Thoracic aorta (tissue), 2 donors: ENCODE data around the gene TSC2. TPM values are rescaled to one million over a fixed set of nuclear protein-coding genes. Genes with fewer than 3 reads are reported as not detected.

Experiments used
- ATAC-seq: fragments of 150-250 bp; one replicate; pipeline ENCODE4 v1.8.0; 2017; ENCODE audit warnings: low read depth; ENCODE audit not compliant: insufficient number of reproducible peaks, low FRiP score
- DNase-seq: peaks from one replicate; pipeline ENCODE4 v3.0.0-alpha.2; 2020; ENCODE audit warnings: low spot score
- H3K27ac ChIP-seq, 2 donors: fragments of 200-600 bp; sonication (generic); 1 replicate in 1 of 2; 2 replicates in 1 of 2; pipeline ENCODE4 v1.5.1; 2016; ENCODE audit warnings: mild to moderate bottlenecking in 2 of 2, moderate library complexity in 2 of 2
- H3K27me3 ChIP-seq: fragments of 200-600 bp; sonication (generic); replicated peaks from 2 replicates; pipeline ENCODE4 v1.6.0; 2016; ENCODE audit warnings: mild to moderate bottlenecking; ENCODE audit not compliant: insufficient read depth
- H3K36me3 ChIP-seq: fragments of 200-600 bp; sonication (generic); one replicate; pipeline ENCODE4 v1.5.1; 2016
- H3K4me1 ChIP-seq, 2 donors: fragments of 200-600 bp; sonication (generic); 1 replicate in 1 of 2; 2 replicates in 1 of 2; pipeline versions ENCODE4 v1.5.1 to v1.6.0; 2016; ENCODE audit warnings: low read depth in 2 of 2, mild to moderate bottlenecking in 1 of 2; ENCODE audit not compliant: control insufficient read depth in 1 of 2
- H3K4me3 ChIP-seq: fragments of 200-600 bp; sonication (generic); 2 replicates; pipeline ENCODE4 v1.5.1; 2016; ENCODE audit warnings: mild to moderate bottlenecking
- H3K9me3 ChIP-seq: fragments of 200-600 bp; sonication (generic); 2 replicates; pipeline ENCODE4 v1.5.1; 2016
- total RNA-seq, 2 donors: library from RNA; depleted of rRNA; stranded (reverse); fragments of >200 nt; gene quantifications; one replicate each; pipeline versions ENCODE4 v1.1.0 to v1.2.3, GENCODE V29; 2016
- TF ChIP-seq, protein P1 (sequence below): fragments of 200-600 bp; sonication (generic); IDR thresholded peaks from one replicate; pipeline ENCODE4 v1.5.1; 2019; ENCODE audit warnings: antibody characterized with exemption

Gene TSC2
- total RNA-seq, 2 donors from 2014 or later, result 112 to 123 TPM

DNA sequence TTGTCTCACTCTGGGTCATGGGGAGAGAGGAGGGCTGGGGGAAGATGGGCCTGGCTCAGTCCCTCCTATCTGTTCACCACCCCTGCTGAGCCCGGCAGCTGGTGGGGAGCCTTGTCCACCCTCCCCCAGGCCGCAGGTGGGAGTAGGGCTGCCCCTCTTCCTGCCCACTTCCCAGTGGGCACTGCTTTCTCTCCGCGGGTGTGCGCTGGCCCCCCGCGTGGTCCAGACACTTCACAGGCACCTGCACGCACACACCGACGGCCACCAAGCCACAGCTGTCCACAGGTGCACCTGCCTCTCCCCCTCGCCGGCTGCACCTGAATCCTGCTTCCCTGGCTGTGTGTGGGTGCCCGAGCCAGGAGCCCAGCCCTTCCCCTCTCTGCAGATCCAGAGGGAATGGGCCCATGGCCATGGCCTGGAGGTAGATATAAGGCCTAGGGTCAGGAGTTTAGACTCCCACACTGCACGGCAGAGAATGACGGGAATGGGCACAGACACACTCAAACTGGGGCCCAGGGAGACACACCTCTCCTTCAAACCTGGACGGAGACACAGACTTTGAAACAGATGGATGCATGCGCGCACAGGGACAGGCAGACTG is 19.1 kb upstream of the TSC2 start:
- TF ChIP-seq, protein P1, sequence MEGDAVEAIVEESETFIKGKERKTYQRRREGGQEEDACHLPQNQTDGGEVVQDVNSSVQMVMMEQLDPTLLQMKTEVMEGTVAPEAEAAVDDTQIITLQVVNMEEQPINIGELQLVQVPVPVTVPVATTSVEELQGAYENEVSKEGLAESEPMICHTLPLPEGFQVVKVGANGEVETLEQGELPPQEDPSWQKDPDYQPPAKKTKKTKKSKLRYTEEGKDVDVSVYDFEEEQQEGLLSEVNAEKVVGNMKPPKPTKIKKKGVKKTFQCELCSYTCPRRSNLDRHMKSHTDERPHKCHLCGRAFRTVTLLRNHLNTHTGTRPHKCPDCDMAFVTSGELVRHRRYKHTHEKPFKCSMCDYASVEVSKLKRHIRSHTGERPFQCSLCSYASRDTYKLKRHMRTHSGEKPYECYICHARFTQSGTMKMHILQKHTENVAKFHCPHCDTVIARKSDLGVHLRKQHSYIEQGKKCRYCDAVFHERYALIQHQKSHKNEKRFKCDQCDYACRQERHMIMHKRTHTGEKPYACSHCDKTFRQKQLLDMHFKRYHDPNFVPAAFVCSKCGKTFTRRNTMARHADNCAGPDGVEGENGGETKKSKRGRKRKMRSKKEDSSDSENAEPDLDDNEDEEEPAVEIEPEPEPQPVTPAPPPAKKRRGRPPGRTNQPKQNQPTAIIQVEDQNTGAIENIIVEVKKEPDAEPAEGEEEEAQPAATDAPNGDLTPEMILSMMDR, result no peak
- H3K4me3 ChIP-seq, result no peak overlapping the region

DNA sequence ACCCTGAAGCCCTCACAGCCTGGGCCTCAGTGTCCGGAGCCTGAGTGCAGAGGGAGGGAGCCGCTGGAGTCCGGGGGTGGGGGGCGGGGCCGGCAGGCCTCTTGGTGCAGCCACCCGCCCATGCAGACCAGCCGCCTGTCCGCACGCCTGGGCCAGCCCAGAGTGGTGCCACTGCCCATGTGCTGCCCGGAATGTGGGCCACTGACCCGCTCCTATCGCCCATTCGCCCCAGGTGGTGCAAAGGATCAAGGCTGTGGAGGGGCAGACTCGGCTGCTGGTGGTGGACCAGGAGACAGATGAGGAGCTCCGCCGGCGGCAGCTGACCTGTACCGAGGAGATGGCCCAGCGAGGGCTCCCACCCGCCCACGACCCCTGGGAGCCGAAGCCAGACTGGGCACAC is 18.4 kb upstream of the TSC2 start:
- H3K9me3 ChIP-seq, result no peaks in the 10 kb centered on the region
- peaks cover 19 to 56% of the 10 kb centered on the region in 2 donors for H3K4me1 ChIP-seq
- peaks cover 3% of the 10 kb centered on the region for H3K36me3 ChIP-seq
- no peak overlapping the region for H3K4me3 ChIP-seq
- ATAC-seq (no peak), DNase-seq (no peak)
- H3K27me3 ChIP-seq, result no peaks in the 10 kb centered on the region
- H3K27ac ChIP-seq, result no peak overlapping the region
- TF ChIP-seq, protein P1, result no peak

More for the DNA sequence above, 19.1 kb upstream of the TSC2 start:
- no peak for DNase-seq
- Histone ChIP-seq H3K36me3 (peaks cover 3% of the 10 kb centered on the region), H3K27me3 (no peaks in the 10 kb centered on the region), H3K9me3 (no peaks in the 10 kb centered on the region), H3K27ac (no peak overlapping the region), H3K4me1 (peaks cover 16 to 57% of the 10 kb centered on the region in 2 donors)
- ATAC-seq, result no peak

DNA sequence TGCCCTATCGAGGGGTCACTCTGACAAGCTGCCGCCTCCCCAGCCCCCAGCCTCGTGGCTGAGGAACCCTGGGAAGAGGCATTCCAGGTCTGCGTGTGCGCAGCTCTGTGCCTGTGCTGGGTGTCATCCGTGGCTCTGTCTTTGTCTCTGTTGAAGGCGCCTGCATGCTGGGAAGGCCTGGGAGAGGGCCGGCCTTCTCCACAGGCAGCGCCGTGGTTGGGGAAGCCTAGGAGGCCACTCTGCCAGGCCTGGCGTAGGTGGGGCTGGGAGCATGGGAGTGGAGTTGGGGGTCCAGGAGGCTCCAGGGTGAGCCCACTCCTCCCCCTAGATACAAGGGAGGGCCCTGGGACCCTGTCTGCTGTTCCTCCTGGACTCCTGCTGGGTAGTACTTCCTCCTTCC is 17.7 kb upstream of the TSC2 start:
- Histone ChIP-seq H3K9me3 (no peaks in the 10 kb centered on the region), H3K27ac (peak overlapping the region in 1 of 2 donors; percentile 10), H3K27me3 (no peaks in the 10 kb centered on the region), H3K4me1 (peaks cover 23 to 61% of the 10 kb centered on the region in 2 donors), H3K36me3 (peaks cover 3% of the 10 kb centered on the region), H3K4me3 (no peak overlapping the region)
- TF ChIP-seq, protein P1, result no peak
- DNase-seq (no peak), ATAC-seq (no peak)

DNA sequence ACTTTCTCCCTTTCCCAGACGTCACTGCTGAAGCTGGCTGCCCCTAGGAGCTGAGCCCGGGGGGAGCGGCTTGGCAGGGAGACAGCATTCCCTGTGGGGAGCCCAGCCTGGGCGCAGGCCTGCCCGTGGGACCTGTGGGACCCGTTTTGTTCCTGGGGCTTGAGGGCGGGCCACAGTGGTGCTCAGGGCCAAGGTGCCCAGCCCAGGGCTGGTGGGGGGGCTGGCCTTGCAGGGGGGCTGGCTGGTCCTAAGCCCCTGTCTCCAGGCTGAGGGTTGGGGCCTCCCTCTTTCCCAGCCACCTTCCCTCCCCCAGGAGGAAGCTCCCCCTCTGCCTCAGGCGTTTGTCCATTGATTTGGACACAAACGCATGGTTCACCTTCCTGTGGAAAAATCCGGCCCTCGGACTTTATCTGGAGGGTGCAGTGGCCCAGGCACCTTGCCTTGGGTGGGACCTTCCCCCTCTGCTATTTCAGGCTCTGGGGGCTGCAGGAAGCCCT is 16.7 kb upstream of the TSC2 start:
- no peak for ATAC-seq
- Histone ChIP-seq H3K4me3 (no peak overlapping the region), H3K27ac (peak overlapping the region in 1 of 2 donors; percentile 94), H3K27me3 (no peaks in the 10 kb centered on the region), H3K36me3 (peaks cover 3% of the 10 kb centered on the region), H3K9me3 (no peaks in the 10 kb centered on the region), H3K4me1 (peaks cover 28 to 65% of the 10 kb centered on the region in 2 donors)
- no peak for DNase-seq
- TF ChIP-seq, protein P1, result no peak

DNA sequence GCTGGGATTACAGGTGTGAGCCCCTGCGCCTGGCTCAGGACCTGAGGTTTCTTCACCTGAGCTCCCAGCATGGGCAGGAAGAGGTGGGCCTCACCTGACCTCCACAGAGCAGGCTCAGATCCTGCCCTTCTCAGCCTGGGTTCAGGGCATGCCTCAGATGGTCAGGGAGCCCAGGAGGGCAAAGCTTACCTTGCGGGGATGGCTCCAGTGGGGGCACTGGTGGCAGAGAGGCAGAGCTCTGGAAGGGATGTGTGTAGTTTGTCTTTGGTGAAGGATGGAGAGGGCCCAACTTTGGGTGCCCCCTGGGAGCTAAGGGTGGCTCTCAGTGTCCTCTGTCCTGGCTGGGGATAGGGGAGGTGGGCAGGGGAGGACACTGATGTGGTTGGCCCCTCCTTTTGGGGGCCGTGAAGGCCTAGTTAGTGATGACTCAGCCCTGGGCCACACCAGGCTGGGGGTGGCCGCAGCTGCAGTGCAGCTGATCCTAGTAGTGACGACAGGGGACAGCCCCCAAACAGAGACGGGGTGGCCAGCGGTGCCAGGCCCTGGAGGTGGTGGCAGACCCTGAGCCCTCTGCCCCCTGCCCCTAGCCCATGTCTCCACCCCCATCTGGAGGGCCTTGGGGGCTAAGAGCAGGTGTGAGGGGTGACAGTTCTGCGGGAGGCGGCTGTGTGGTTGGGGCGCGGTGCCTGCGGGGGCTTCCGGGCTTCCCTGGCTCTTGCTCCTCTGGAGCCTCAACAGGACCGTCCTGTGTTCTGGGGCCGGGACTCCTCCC is 15.3 kb upstream of the TSC2 start:
- no peak for ATAC-seq
- H3K4me3 ChIP-seq, result peak overlapping the region; percentile 65

More for the DNA sequence above, 15.3 kb upstream of the TSC2 start:
- Histone ChIP-seq H3K27ac (peak overlapping the region; percentile 89 to 94), H3K9me3 (no peaks in the 10 kb centered on the region), H3K27me3 (no peaks in the 10 kb centered on the region), H3K4me1 (peaks cover 32 to 68% of the 10 kb centered on the region in 2 donors), H3K36me3 (peaks cover 10% of the 10 kb centered on the region)
- DNase-seq, result no peak
- TF ChIP-seq, protein P1, result no peak
